ENCODE results near the gene ACP7.
"Not testable (repeated sequence)": the region's sequence is repeated elsewhere in the genome, so short reads cannot be mapped to it uniquely, and the experiment has no call there.

The ACP7 gene

GRCh38 chr19:39078436-39079200 is 5.5 kb upstream of the ACP7 start:
- no peak overlapping the region for H3K27ac ChIP-seq (ENCODE audit: low read depth, low read length)
- H3K4me1 ChIP-seq (ENCODE audit: control insufficient read depth, insufficient read depth, low read length) = peaks cover 9% of the 10 kb centered on the region
- H3K9me3 ChIP-seq (ENCODE audit: control insufficient read depth, insufficient read depth, low read length) = no peaks in the 10 kb centered on the region
- H3K27me3 ChIP-seq (ENCODE audit: control insufficient read depth, insufficient read depth, low read length) = peaks cover 18% of the 10 kb centered on the region
- no peak overlapping the region for H3K9ac ChIP-seq (ENCODE audit: low read depth, low read length)
- no peak overlapping the region for H3K4me3 ChIP-seq (ENCODE audit: low read depth, low read length)
- no peaks in the 10 kb centered on the region for H3K36me3 ChIP-seq (ENCODE audit: control insufficient read depth, insufficient read depth, low read length)

GRCh38 chr19:39080431-39080830 is 3.7 kb upstream of the ACP7 start:
- no peaks in the 10 kb centered on the region for H3K9me3 ChIP-seq (ENCODE audit: control insufficient read depth, insufficient read depth, low read length)
- H3K27ac ChIP-seq (ENCODE audit: low read depth, low read length) = no peak overlapping the region
- H3K27me3 ChIP-seq (ENCODE audit: control insufficient read depth, insufficient read depth, low read length) = peaks cover 35% of the 10 kb centered on the region
- no peak overlapping the region for H3K4me3 ChIP-seq (ENCODE audit: low read depth, low read length)
- no peaks in the 10 kb centered on the region for H3K36me3 ChIP-seq (ENCODE audit: control insufficient read depth, insufficient read depth, low read length)
- H3K4me1 ChIP-seq (ENCODE audit: control insufficient read depth, insufficient read depth, low read length) = peaks cover 12% of the 10 kb centered on the region
- H3K9ac ChIP-seq (ENCODE audit: low read depth, low read length) = no peak overlapping the region

- no peak overlapping the region for H3K27ac ChIP-seq (ENCODE audit: low read depth, low read length)
- no peak overlapping the region for H3K9ac ChIP-seq (ENCODE audit: low read depth, low read length)
- H3K27me3 ChIP-seq (ENCODE audit: control insufficient read depth, insufficient read depth, low read length) = peaks cover 40% of the 10 kb centered on the region
- no peak overlapping the region for H3K4me3 ChIP-seq (ENCODE audit: low read depth, low read length)
- H3K9me3 ChIP-seq (ENCODE audit: control insufficient read depth, insufficient read depth, low read length) = no peaks in the 10 kb centered on the region
- H3K36me3 ChIP-seq (ENCODE audit: control insufficient read depth, insufficient read depth, low read length) = no peaks in the 10 kb centered on the region
- peaks cover 12% of the 10 kb centered on the region for H3K4me1 ChIP-seq (ENCODE audit: control insufficient read depth, insufficient read depth, low read length)
Measured at GRCh38 chr19:39082167-39082566, 2.0 kb upstream of the ACP7 start.

GRCh38 chr19:39082745-39083598 is 1.2 kb upstream of the ACP7 start:
- Histone ChIP-seq H3K4me3 (ENCODE audit: low read depth, low read length) (peak overlapping the region; percentile 68; the same call in 1 of the 2 replicates), H3K4me1 (ENCODE audit: control insufficient read depth, insufficient read depth, low read length) (peaks cover 12% of the 10 kb centered on the region), H3K9ac (ENCODE audit: low read depth, low read length) (no peak overlapping the region), H3K27ac (ENCODE audit: low read depth, low read length) (no peak overlapping the region), H3K9me3 (ENCODE audit: control insufficient read depth, insufficient read depth, low read length) (no peaks in the 10 kb centered on the region), H3K36me3 (ENCODE audit: control insufficient read depth, insufficient read depth, low read length) (no peaks in the 10 kb centered on the region), H3K27me3 (ENCODE audit: control insufficient read depth, insufficient read depth, low read length) (peaks cover 40% of the 10 kb centered on the region)

GRCh38 chr19:39083599-39083982 is 577 bp upstream of the ACP7 start:
- no peak overlapping the region for H3K27ac ChIP-seq (ENCODE audit: low read depth, low read length)
- peak overlapping the region; percentile 68 for H3K4me3 ChIP-seq (ENCODE audit: low read depth, low read length)
- H3K9ac ChIP-seq (ENCODE audit: low read depth, low read length) = no peak overlapping the region
- H3K4me1 ChIP-seq (ENCODE audit: control insufficient read depth, insufficient read depth, low read length) = peaks cover 12% of the 10 kb centered on the region
- peaks cover 40% of the 10 kb centered on the region for H3K27me3 ChIP-seq (ENCODE audit: control insufficient read depth, insufficient read depth, low read length)
- no peaks in the 10 kb centered on the region for H3K36me3 ChIP-seq (ENCODE audit: control insufficient read depth, insufficient read depth, low read length)
- H3K9me3 ChIP-seq (ENCODE audit: control insufficient read depth, insufficient read depth, low read length) = no peaks in the 10 kb centered on the region

GRCh38 chr19:39084732-39085080 is 538 bp downstream of the ACP7 start:
- Histone ChIP-seq H3K36me3 (ENCODE audit: control insufficient read depth, insufficient read depth, low read length) (no peaks in the 10 kb centered on the region), H3K9ac (ENCODE audit: low read depth, low read length) (no peak overlapping the region), H3K4me1 (ENCODE audit: control insufficient read depth, insufficient read depth, low read length) (peaks cover 12% of the 10 kb centered on the region), H3K27me3 (ENCODE audit: control insufficient read depth, insufficient read depth, low read length) (peaks cover 40% of the 10 kb centered on the region), H3K4me3 (ENCODE audit: low read depth, low read length) (peak overlapping the region; percentile 68), H3K27ac (ENCODE audit: low read depth, low read length) (no peak overlapping the region), H3K9me3 (ENCODE audit: control insufficient read depth, insufficient read depth, low read length) (no peaks in the 10 kb centered on the region)

GRCh38 chr19:39085392-39085791 is 1.2 kb downstream of the ACP7 start:
- H3K27ac ChIP-seq (ENCODE audit: low read depth, low read length) = no peak overlapping the region
- H3K9me3 ChIP-seq (ENCODE audit: control insufficient read depth, insufficient read depth, low read length) = no peaks in the 10 kb centered on the region
- no peak overlapping the region for H3K9ac ChIP-seq (ENCODE audit: low read depth, low read length)
- H3K4me1 ChIP-seq (ENCODE audit: control insufficient read depth, insufficient read depth, low read length) = peaks cover 12% of the 10 kb centered on the region
- peaks cover 40% of the 10 kb centered on the region for H3K27me3 ChIP-seq (ENCODE audit: control insufficient read depth, insufficient read depth, low read length)
- no peak overlapping the region for H3K4me3 ChIP-seq (ENCODE audit: low read depth, low read length)
- no peaks in the 10 kb centered on the region for H3K36me3 ChIP-seq (ENCODE audit: control insufficient read depth, insufficient read depth, low read length)

- H3K4me1 ChIP-seq (ENCODE audit: control insufficient read depth, insufficient read depth, low read length) = peaks cover 12% of the 10 kb centered on the region
- no peak overlapping the region for H3K27ac ChIP-seq (ENCODE audit: low read depth, low read length)
- H3K36me3 ChIP-seq (ENCODE audit: control insufficient read depth, insufficient read depth, low read length) = no peaks in the 10 kb centered on the region
- no peak overlapping the region for H3K9ac ChIP-seq (ENCODE audit: low read depth, low read length)
- H3K4me3 ChIP-seq (ENCODE audit: low read depth, low read length) = no peak overlapping the region
- H3K9me3 ChIP-seq (ENCODE audit: control insufficient read depth, insufficient read depth, low read length) = no peaks in the 10 kb centered on the region
- H3K27me3 ChIP-seq (ENCODE audit: control insufficient read depth, insufficient read depth, low read length) = peaks cover 40% of the 10 kb centered on the region
Measured at GRCh38 chr19:39086386-39086785, 2.2 kb downstream of the ACP7 start.

- Histone ChIP-seq H3K9ac (ENCODE audit: low read depth, low read length) (no peak overlapping the region), H3K27me3 (ENCODE audit: control insufficient read depth, insufficient read depth, low read length) (peaks cover 27% of the 10 kb centered on the region)
Measured at GRCh38 chr19:39087907-39088686, 3.9 kb downstream of the ACP7 start.

GRCh38 chr19:39090016-39090415 is 5.8 kb downstream of the ACP7 start:
- H3K27ac ChIP-seq (ENCODE audit: low read depth, low read length); H3K27me3 ChIP-seq (ENCODE audit: control insufficient read depth, insufficient read depth, low read length); H3K36me3 ChIP-seq (ENCODE audit: control insufficient read depth, insufficient read depth, low read length); H3K9ac ChIP-seq (ENCODE audit: low read depth, low read length); H3K4me3 ChIP-seq (ENCODE audit: low read depth, low read length); H3K9me3 ChIP-seq (ENCODE audit: control insufficient read depth, insufficient read depth, low read length); H3K4me1 ChIP-seq (ENCODE audit: control insufficient read depth, insufficient read depth, low read length): not testable (repeated sequence)

More at GRCh38 chr19:39087907-39088686, 3.9 kb downstream of the ACP7 start:
- H3K4me3 ChIP-seq (ENCODE audit: low read depth, low read length) = no peak overlapping the region
- H3K27ac ChIP-seq (ENCODE audit: low read depth, low read length) = no peak overlapping the region
- no peaks in the 10 kb centered on the region for H3K36me3 ChIP-seq (ENCODE audit: control insufficient read depth, insufficient read depth, low read length)
- H3K9me3 ChIP-seq (ENCODE audit: control insufficient read depth, insufficient read depth, low read length) = no peaks in the 10 kb centered on the region
- H3K4me1 ChIP-seq (ENCODE audit: control insufficient read depth, insufficient read depth, low read length) = peaks cover 7% of the 10 kb centered on the region
